K562 (cell line): ENCODE measurements around the gene HOXB6. TPM values are rescaled to one million over a fixed set of nuclear protein-coding genes. Genes with fewer than 3 reads are reported as not detected.
A peak's percentile ranks its signal among the peaks of the same experiment; 100 is the strongest.

Experiments used
- BDP1 ChIP-seq: IDR thresholded peaks from 3 replicates; pipeline ENCODE4 v1.6.1; 2011; ENCODE audit not compliant: insufficient read length, insufficient read depth
- CHD1 ChIP-seq: fragments of 200-600 bp; sonication (generic); IDR thresholded peaks from one replicate; pipeline ENCODE4 v1.6.1; 2012; ENCODE audit warnings: mild to moderate bottlenecking, moderate library complexity, low read length, inconsistent platforms
- E2F1 ChIP-seq: sonication (generic); formaldehyde crosslinking; IDR thresholded peaks from 2 replicates; pipeline ENCODE4 v1.8.1; 2023; ENCODE audit warnings: mild to moderate bottlenecking, missing genetic modification reagents, moderate library complexity
- HNRNPUL1 ChIP-seq: fragments of 200-400 bp; formaldehyde crosslinking; IDR thresholded peaks from 2 replicates; pipeline ENCODE4 v1.6.1; 2017; ENCODE audit warnings: low read length
- MXD1 ChIP-seq: fragments of 250-450 bp; sonication (Bioruptor Pico); IDR thresholded peaks from 2 replicates; pipeline ENCODE4 v1.8.0; 2021; ENCODE audit warnings: borderline replicate concordance, mild to moderate bottlenecking, moderate library complexity; ENCODE audit not compliant: poor library complexity, severe bottlenecking
- NCOR1 ChIP-seq: fragments of 450-650 bp; IDR thresholded peaks from 2 replicates; pipeline ENCODE4 v1.6.1; 2016; ENCODE audit warnings: mild to moderate bottlenecking, moderate library complexity
- PRPF4 ChIP-seq: fragments of 200-400 bp; formaldehyde crosslinking; IDR thresholded peaks from one replicate; pipeline ENCODE4 v1.6.1; 2017; ENCODE audit warnings: low read length, low read depth, mild to moderate bottlenecking; ENCODE audit not compliant: insufficient read depth, poor library complexity, severe bottlenecking
- RB1 ChIP-seq: fragments of 450-650 bp; IDR thresholded peaks from 2 replicates; pipeline ENCODE4 v1.6.1; 2017; ENCODE audit warnings: low read depth, mild to moderate bottlenecking
- SMAD4 ChIP-seq: fragments of 250-450 bp; sonication (Bioruptor Pico); conservative IDR thresholded peaks from 2 replicates; pipeline ENCODE4 v1.8.0; 2021; ENCODE audit warnings: inconsistent platforms, mild to moderate bottlenecking, moderate library complexity
- TCF7 ChIP-seq: sonication (generic); IDR thresholded peaks from 2 replicates; pipeline ENCODE4 v1.6.1; 2016; ENCODE audit warnings: antibody characterized with exemption, borderline replicate concordance
- ZBTB43 ChIP-seq: sonication (generic); formaldehyde crosslinking; IDR thresholded peaks from 2 replicates; pipeline ENCODE4 v1.8.0; 2023; ENCODE audit warnings: mild to moderate bottlenecking, missing genetic modification reagents
- ZNF253 ChIP-seq: fragments of 250-450 bp; sonication (Bioruptor Pico); conservative IDR thresholded peaks from 2 replicates; pipeline ENCODE4 v1.6.1; 2021; ENCODE audit warnings: mild to moderate bottlenecking
- ZNF282 ChIP-seq: sonication (generic); formaldehyde crosslinking; IDR thresholded peaks from 2 replicates; pipeline ENCODE4 v1.8.1; 2023; ENCODE audit warnings: missing genetic modification reagents
- ZNF398 ChIP-seq: fragments of 250-450 bp; sonication (Bioruptor Pico); IDR thresholded peaks from 2 replicates; pipeline ENCODE4 v1.8.0; 2021; ENCODE audit warnings: moderate library complexity, mild to moderate bottlenecking, inconsistent platforms
- ZNF511 ChIP-seq: sonication (generic); formaldehyde crosslinking; IDR thresholded peaks from 2 replicates; pipeline ENCODE4 v1.8.0; 2022; ENCODE audit warnings: mild to moderate bottlenecking, missing genetic modification reagents
- ZNF592 ChIP-seq: fragments of 450-650 bp; IDR thresholded peaks from 2 replicates; pipeline ENCODE4 v1.6.1; 2017; ENCODE audit warnings: antibody characterized with exemption, mild to moderate bottlenecking
- polyA plus RNA-seq, 8 experiments: library from polyadenylated mRNA; depleted of rRNA in 4 of 8; stranded (reverse) in 5 of 8; unstranded in 3 of 8; fragments of >200 nt; fragmentation: Nextera tagmentation in 2 of 8; fragmentation: Illumina TruSeq in 1 of 8; extraction: Ambion mirVana in 2 of 8; extraction: Trizol in 1 of 8; gene quantifications; 2 replicates each; pipeline versions ENCODE4 v1.2.1 to v1.2.3, GENCODE V29; 2011 to 2014; ENCODE audit warnings: inconsistent platforms in 1 of 8, missing spikeins in 1 of 8
- total RNA-seq, 7 experiments: library from RNA; depleted of rRNA in 6 of 7; stranded (reverse); fragments of >200 nt in 6 of 7; fragmentation: Illumina TruSeq in 2 of 7; extraction: Trizol in 2 of 7; gene quantifications; 2 replicates each; pipeline versions ENCODE4 v1.2.1 to v1.2.3, GENCODE V29; 2011 to 2021; ENCODE audit warnings: low replicate concordance in 1 of 7

HOXB6 gene
- total and polyA plus RNA-seq, 9 of the 15 experiments (the other 6 are each of a cell fraction or from before 2014, with no cell fraction given), result 1.2 to 14.8 (median 4.9) TPM

- TF ChIP-seq ZNF253 (no peak), E2F1 (CRISPR knock-in tag) (0 out of 2 replicates have a peak, but pooled peaks have one; percentile 21), MXD1 (no peak), ZNF511 (0 out of 2 replicates have a peak, but pooled peaks have one; percentile 10), ZNF282 (0 out of 2 replicates have a peak, but pooled peaks have one; percentile 21), RB1 (0 out of 2 replicates have a peak, but pooled peaks have one; percentile 41), SMAD4 (CRISPR knock-in tag) (peak; percentile 11; the same call in 1 of the 2 replicates), TCF7 (0 out of 2 replicates have a peak, but pooled peaks have one; percentile 35), ZNF398 (CRISPR knock-in tag) (no peak), NCOR1 (0 out of 2 replicates have a peak, but pooled peaks have one; percentile 7), ZNF592 (peak; percentile 43; the same call in 1 of the 2 replicates), ZBTB43 (peak; percentile 55; the same call in 1 of the 2 replicates), PRPF4 (peak; percentile 75), BDP1 (no peak), HNRNPUL1 (no peak), CHD1 (peak; percentile 93)
Observed at GRCh38 chr17:48625495-48626244, 20.9 kb upstream of the HOXB6 start (continued).
